WERI-Rb-1 (cell line): ENCODE results near the gene TTLL5.

ENCODE experiments used
- DNase-seq: peaks from one replicate; pipeline ENCODE4 v3.0.0-alpha.2; 2020
- H3K27ac ChIP-seq: fragments of 250-450 bp; sonication (Bioruptor Pico); 2 replicates; pipeline ENCODE4 v1.5.1; 2020; ENCODE audit warnings: mild to moderate bottlenecking, moderate library complexity
- H3K27me3 ChIP-seq: fragments of 250-450 bp; sonication (Bioruptor Pico); 2 replicates; pipeline ENCODE4 v1.5.1; 2021; ENCODE audit warnings: mild to moderate bottlenecking, low read depth, moderate library complexity; ENCODE audit not compliant: insufficient read depth, severe bottlenecking
- H3K36me3 ChIP-seq: fragments of 250-450 bp; sonication (Bioruptor Pico); 2 replicates; pipeline ENCODE4 v1.5.1; 2020; ENCODE audit warnings: mild to moderate bottlenecking, moderate library complexity
- H3K4me3 ChIP-seq: 2 replicates; pipeline ENCODE4 v1.5.1; 2011; ENCODE audit warnings: low read depth, mild to moderate bottlenecking, control low read depth, low read length
- H3K9me3 ChIP-seq: fragments of 250-450 bp; sonication (Bioruptor Pico); 2 replicates; pipeline ENCODE4 v1.5.1; 2021; ENCODE audit warnings: mild to moderate bottlenecking, moderate library complexity; ENCODE audit not compliant: severe bottlenecking
- CTCF ChIP-seq: IDR thresholded peaks from 2 replicates; pipeline ENCODE4 v1.5.1; 2011; ENCODE audit warnings: low read depth, mild to moderate bottlenecking, control low read depth, inconsistent platforms, low read length

The TTLL5 gene

GRCh38 chr14:75660630-75661498 lies at the start of gene TTLL5, which contains the start of gene ERG28:
Gene TTLL5 (plus strand): TSS chr14:75661246. CDS start chr14:75663150, 1,904 bp downstream.
Gene ERG28 (minus strand): TSS chr14:75660876. CDS start chr14:75657502, 3,374 bp downstream.
- peaks cover 24% of the 10 kb centered on the region for H3K36me3 ChIP-seq
- no peaks in the 10 kb centered on the region for H3K27me3 ChIP-seq
- H3K9me3 ChIP-seq: no peaks in the 10 kb centered on the region
- peak within 1 kb of the TSS; percentile 99 for H3K4me3 ChIP-seq
- H3K27ac ChIP-seq: peak within 1 kb of the TSS; percentile 81
- DNase-seq: peak; percentile 98
- TF ChIP-seq CTCF: no peak

- no peak for TF ChIP-seq CTCF
Measured at GRCh38 chr14:75612157-75612556, 48.9 kb upstream of the TTLL5 start.

GRCh38 chr14:75614179-75614578 lies 46.9 kb upstream of the TTLL5 start:
- Histone ChIP-seq H3K9me3 (no peaks in the 10 kb centered on the region), H3K36me3 (no peaks in the 10 kb centered on the region), H3K27me3 (no peaks in the 10 kb centered on the region), H3K4me3 (no peak overlapping the region), H3K27ac (no peak overlapping the region)
- no peak for DNase-seq
- no peak for TF ChIP-seq CTCF

More at GRCh38 chr14:75612157-75612556, 48.9 kb upstream of the TTLL5 start:
- H3K4me3 ChIP-seq: peak overlapping the region; percentile 9; the same call in 1 of the 2 replicates
- no peaks in the 10 kb centered on the region for H3K36me3 ChIP-seq
- peaks cover 6% of the 10 kb centered on the region for H3K9me3 ChIP-seq
- H3K27ac ChIP-seq: peak overlapping the region; percentile 32; the same call in 1 of the 2 replicates
- H3K27me3 ChIP-seq: no peaks in the 10 kb centered on the region
- DNase-seq: peak; percentile 61

- no peak for DNase-seq
- Histone ChIP-seq H3K4me3 (no peak overlapping the region), H3K27ac (no peak overlapping the region), H3K27me3 (no peaks in the 10 kb centered on the region), H3K36me3 (no peaks in the 10 kb centered on the region), H3K9me3 (no peaks in the 10 kb centered on the region)
- no peak for TF ChIP-seq CTCF
Measured at GRCh38 chr14:75615200-75615599, 45.8 kb upstream of the TTLL5 start.

- Histone ChIP-seq H3K27me3 (no peaks in the 10 kb centered on the region), H3K36me3 (no peaks in the 10 kb centered on the region), H3K27ac (no peak overlapping the region), H3K4me3 (no peak overlapping the region), H3K9me3 (no peaks in the 10 kb centered on the region)
- no peak for TF ChIP-seq CTCF
- DNase-seq: peak; percentile 42
Measured at GRCh38 chr14:75619548-75619947, 41.5 kb upstream of the TTLL5 start.
